Mucosa of descending colon (tissue), 3 donors: ENCODE results near the gene FNDC1. TPM values are rescaled to one million over a fixed set of nuclear protein-coding genes. Genes with fewer than 3 reads are reported as not detected.

Experiments used
- ATAC-seq: fragments of 200-7000 bp; cut with Tn5 transposase; one replicate; pipeline ENCODE4 v1.9.1; 2020; ENCODE audit warnings: mild to moderate bottlenecking, moderate library complexity
- DNase-seq, 3 donors: peaks; one replicate each; pipeline ENCODE4 v3.0.0-alpha.2; 2020
- H3K36me3 ChIP-seq: fragments of 200-600 bp; one replicate; pipeline ENCODE4 v1.8.0; 2021; ENCODE audit warnings: low read depth, mild to moderate bottlenecking
- H3K4me1 ChIP-seq: fragments of 200-600 bp; one replicate; pipeline ENCODE4 v1.8.0; 2021; ENCODE audit warnings: low read depth, mild to moderate bottlenecking
- H3K4me3 ChIP-seq: fragments of 200-600 bp; one replicate; pipeline ENCODE4 v1.8.0; 2021; ENCODE audit warnings: mild to moderate bottlenecking
- H3K9me3 ChIP-seq: fragments of 200-600 bp; one replicate; pipeline ENCODE4 v1.8.0; 2021; ENCODE audit warnings: mild to moderate bottlenecking
- intact Hi-C, 2 donors: fragments of 100-400 bp; cut with DNase I in 1 of 2; cut with micrococcal nuclease in 1 of 2; formaldehyde crosslinking; loops; one replicate each; pipeline versions ENCODE4 v1.11.0 to v1.11.1; 2022; cut with DNase I, micrococcal nuclease
- total RNA-seq, 3 donors: library from RNA; stranded (reverse); fragmentation: NEBNext Ultra II Directional in 2 of 3; extraction: Animal tissue kit (Norgen Biotek cat#: 25700) in 2 of 3; gene quantifications; one replicate each; pipeline versions ENCODE4 v1.2.1 to v1.2.4, GENCODE V29; 2021 to 2023
- TF ChIP-seq, protein P1 (sequence below): fragments of 200-600 bp; IDR thresholded peaks from one replicate; pipeline ENCODE4 v1.8.0; 2022; ENCODE audit warnings: antibody characterized with exemption, mild to moderate bottlenecking
- donor health status: DM: no; HTN: no; CAD: no; lungs with moderate emphysema.
- donor health status: DM: no; HTN: no; CAD: no.
- donor health status: DM: no; HTN: yes; CAD: no.

FNDC1 gene
- total RNA-seq, 3 donors from 2014 or later: 0.64 to 6.6 (median 0.89) TPM

GRCh38 chr6:159214281-159214680 is 45.1 kb downstream of the FNDC1 start:
- intact Hi-C loops: no loop called here
- Histone ChIP-seq H3K4me1 (no peaks in the 10 kb centered on the region), H3K36me3 (no peaks in the 10 kb centered on the region), H3K9me3 (no peaks in the 10 kb centered on the region), H3K4me3 (no peak overlapping the region)
- TF ChIP-seq, protein P1, sequence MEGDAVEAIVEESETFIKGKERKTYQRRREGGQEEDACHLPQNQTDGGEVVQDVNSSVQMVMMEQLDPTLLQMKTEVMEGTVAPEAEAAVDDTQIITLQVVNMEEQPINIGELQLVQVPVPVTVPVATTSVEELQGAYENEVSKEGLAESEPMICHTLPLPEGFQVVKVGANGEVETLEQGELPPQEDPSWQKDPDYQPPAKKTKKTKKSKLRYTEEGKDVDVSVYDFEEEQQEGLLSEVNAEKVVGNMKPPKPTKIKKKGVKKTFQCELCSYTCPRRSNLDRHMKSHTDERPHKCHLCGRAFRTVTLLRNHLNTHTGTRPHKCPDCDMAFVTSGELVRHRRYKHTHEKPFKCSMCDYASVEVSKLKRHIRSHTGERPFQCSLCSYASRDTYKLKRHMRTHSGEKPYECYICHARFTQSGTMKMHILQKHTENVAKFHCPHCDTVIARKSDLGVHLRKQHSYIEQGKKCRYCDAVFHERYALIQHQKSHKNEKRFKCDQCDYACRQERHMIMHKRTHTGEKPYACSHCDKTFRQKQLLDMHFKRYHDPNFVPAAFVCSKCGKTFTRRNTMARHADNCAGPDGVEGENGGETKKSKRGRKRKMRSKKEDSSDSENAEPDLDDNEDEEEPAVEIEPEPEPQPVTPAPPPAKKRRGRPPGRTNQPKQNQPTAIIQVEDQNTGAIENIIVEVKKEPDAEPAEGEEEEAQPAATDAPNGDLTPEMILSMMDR: no peak
- no peak for DNase-seq
- ATAC-seq: no peak

DNA sequence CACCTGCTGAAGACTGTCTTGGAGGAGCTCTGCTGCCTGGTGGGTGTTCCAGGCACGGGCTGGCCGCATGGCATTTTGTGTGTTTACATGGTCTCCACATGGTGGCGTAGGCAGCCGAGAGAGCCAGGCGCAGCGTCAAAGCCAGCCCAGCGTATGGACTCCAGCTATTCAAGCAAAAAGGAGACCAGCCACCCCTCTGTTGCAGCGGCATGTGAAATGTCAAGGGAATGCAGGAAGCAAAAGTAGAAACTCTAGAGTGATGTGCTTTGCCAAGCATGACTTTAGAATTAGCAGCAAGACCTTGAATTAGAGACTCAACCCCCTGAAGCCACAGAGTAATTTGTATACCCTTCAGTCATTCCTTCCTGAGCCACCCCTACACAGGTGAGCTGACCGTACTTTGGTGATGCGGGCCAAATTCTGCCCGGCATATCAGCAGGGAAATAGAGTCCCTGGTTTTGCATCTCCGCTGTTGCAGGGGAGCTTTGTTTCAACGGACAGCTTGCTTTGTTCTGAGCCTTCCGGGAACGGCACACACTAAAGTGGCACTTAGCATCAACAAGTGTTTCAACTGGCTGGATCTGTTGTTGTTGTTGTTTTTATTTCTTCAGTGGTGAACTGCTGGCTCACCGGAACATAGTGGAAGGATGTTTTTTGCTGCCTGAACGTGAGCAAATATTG is 48.5 kb downstream of the FNDC1 start:
- peak; percentile 38 for ATAC-seq

DNA sequence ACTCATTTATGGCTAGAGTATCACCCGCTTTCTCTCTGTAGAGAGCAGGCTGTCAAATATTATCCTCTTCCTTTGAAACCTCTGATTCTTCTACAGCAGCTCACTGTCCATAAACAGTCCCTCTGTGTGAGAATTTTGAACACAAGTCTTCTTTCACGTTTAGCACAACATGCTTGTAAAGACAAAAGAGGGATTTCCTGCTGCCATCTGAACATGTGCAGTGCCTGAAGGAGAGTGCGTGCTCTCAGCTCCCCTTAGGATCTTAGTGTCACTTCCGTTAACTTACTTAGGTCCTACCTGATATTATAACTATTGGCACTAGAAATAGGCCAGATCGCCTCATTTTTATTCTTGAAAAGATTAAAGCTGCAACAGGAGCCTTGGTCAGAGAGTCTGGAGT is 50.9 kb downstream of the FNDC1 start:
- DNase-seq (no peak), ATAC-seq (no peak)
- no peaks in the 10 kb centered on the region for H3K4me1 ChIP-seq
- intact Hi-C loops: no loop called here
- H3K9me3 ChIP-seq: no peaks in the 10 kb centered on the region
- no peak overlapping the region for H3K4me3 ChIP-seq
- TF ChIP-seq, protein P1: no peak
- H3K36me3 ChIP-seq: no peaks in the 10 kb centered on the region

More for the DNA sequence above, 48.5 kb downstream of the FNDC1 start:
- no peaks in the 10 kb centered on the region for H3K4me1 ChIP-seq
- H3K36me3 ChIP-seq: no peaks in the 10 kb centered on the region
- H3K4me3 ChIP-seq: no peak overlapping the region
- DNase-seq: peak in 1 of 3 donors; percentile 10
- H3K9me3 ChIP-seq: no peaks in the 10 kb centered on the region
- intact Hi-C loops: no loop called here
- TF ChIP-seq, protein P1: no peak

GRCh38 chr6:159221486-159222170 is 52.4 kb downstream of the FNDC1 start:
- ATAC-seq (no peak), DNase-seq (no peak)
- no peak overlapping the region for H3K4me3 ChIP-seq
- TF ChIP-seq, protein P1: no peak
- intact Hi-C loops: no loop called here
- H3K36me3 ChIP-seq: no peaks in the 10 kb centered on the region
- H3K4me1 ChIP-seq: no peaks in the 10 kb centered on the region
- H3K9me3 ChIP-seq: no peaks in the 10 kb centered on the region

GRCh38 chr6:159224452-159224851 is 55.3 kb downstream of the FNDC1 start:
- intact Hi-C loops: no loop called here
- TF ChIP-seq, protein P1: no peak
- ATAC-seq (no peak), DNase-seq (no peak)
- Histone ChIP-seq H3K36me3 (no peaks in the 10 kb centered on the region), H3K4me3 (no peak overlapping the region), H3K9me3 (no peaks in the 10 kb centered on the region), H3K4me1 (no peaks in the 10 kb centered on the region)
